HG03432 (cell line): ENCODE results near the gene REG4.

Experiments
- ATAC-seq: cut with Tn5 transposase; IDR thresholded peaks from one replicate; pipeline ENCODE4 v1.9.1; 2021; ENCODE audit warnings: mild to moderate bottlenecking, moderate library complexity; ENCODE audit not compliant: unreplicated experiment

Gene REG4

DNA sequence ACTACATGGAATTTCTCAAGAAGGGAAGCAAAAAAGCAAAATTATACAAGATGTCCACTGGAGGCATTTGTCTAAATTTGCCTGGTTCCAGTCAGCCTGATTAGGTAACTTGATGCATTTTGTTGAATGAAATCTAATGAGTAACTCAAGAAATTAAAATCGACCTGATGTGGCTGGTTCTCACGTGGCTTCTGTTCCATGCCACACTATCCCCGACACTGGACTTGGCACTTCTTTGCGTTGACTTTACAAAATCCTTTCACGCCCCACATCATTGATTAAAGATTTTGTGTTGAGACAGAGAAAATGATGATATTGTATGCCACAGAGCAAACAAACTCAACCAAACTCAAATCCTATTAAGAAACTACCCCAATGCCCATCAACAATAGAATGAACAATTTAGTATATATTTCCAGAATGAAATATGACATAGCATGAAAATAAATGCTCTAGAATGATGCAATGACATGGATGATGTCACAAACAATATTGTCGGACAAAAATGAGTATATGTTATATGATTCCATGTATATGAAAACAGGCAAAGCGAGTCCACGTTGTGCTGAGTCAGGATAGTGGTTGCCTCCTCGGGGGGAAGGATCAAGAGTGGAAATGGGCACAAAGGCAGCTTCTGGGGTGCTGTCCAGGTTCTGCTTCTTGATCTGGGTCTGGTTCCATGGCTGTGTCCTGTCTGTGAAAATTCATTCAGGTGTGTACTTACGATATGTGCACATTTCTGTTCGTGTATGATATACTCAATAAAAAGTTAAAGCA, 29.6 kb downstream of the REG4 start:
- no peak for ATAC-seq

DNA sequence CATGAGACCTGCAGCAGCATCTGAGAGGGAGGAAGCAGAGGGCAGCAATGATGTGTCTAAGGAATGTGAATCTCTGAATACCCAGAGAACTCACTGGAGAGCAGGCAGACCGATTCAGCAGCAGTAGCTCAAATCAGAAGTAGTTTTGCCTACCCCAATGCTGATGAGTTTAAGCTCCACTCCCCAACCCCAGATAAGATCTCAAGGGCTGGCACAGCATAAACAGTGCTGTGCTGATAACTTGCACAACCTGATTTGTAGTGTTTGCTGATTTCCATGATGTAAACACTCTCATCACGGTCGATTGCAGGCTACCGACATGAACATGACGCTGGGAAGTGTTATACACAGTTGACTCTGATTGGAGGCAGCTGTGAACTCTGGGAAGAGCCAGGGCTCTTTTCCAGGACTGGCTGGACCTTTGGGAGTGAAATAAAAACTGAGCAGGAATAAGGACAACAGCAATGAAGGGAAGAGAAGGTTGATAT, 31.3 kb downstream of the REG4 start:
- ATAC-seq: no peak

DNA sequence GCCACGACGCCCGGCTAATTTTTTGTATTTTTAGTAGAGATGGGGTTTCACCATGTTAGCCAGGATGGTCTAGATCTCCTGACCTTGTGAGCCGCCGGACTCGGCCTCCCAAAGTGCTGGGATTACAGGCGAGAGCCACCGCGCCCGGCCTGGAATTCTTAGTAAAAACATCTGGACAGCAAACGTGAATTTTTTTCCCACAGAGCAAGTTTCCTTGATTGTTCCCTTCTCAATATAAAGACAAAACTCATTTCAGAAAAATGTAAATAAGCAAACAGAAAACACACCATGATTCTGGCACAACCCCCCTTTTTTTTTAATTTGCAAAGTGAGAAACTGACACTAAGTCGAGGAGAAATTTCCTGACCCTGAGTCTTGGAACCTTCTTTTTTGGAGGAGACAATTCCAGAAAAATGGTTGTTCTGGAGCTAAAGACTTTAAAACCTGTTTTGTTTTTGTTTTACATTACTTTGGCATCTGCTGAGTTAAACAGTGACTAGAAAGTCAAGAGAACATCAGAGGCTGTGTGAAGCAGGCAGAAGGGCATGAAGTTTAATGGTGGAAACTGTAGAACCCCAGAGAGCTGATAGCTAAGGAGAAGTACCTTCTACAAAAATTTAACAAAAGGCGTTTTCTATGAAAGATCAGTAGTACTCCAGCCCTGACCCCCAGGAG, 32.2 kb downstream of the REG4 start:
- ATAC-seq: no peak

DNA sequence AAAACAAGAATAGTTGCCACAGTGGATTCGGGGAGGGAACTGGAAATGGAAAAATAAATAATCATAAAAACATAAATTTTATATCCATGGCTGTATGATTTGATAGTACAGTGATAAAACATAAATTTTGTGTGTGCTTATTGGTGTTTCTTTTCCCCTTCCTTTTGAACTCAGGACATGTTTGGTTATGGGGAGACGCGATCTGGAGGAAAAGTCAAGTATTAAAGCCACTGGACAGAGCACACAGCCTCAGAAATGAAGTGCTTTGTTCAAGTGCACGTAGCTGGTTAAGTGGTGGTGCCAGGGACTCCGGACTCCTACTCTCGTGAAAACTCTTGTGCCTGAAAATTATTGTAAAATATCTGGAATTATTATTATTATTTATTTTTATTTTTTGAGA, 32.9 kb downstream of the REG4 start:
- ATAC-seq: no peak

DNA sequence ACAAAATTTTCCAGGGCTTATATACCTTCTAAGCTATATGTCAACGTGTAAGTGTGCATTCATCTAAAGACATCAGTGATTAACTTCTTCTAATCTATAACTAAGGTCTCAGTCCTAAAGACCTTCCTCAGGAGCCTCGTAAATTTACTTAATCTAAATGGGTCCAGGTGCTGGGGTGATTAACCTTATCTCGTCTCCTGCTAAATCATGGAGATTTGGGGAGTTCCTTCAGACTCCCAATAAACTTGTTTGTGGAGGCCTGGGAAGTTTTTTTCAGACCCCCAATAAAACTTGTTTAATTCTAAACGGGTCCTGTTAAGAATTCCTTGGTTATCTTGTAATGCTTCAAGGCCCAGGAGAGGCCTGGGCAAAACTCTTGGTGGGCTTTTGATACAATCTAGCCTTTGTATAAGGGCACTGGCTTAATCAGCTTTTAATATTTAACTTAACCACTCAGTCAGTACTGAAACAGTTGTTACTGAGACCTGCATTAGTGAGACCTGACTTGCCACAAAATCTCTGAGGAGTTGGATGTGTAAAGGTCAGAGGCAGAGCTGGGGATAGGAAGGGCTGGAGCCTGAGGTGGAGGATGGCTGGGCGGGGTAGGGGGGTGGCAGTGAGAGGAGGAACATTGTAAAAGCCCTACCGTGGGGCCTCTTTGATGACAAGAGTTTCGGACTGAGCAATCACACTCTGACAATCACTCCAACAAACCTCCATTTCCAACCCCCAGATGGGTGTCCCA, 36.3 kb downstream of the REG4 start:
- ATAC-seq: no peak

DNA sequence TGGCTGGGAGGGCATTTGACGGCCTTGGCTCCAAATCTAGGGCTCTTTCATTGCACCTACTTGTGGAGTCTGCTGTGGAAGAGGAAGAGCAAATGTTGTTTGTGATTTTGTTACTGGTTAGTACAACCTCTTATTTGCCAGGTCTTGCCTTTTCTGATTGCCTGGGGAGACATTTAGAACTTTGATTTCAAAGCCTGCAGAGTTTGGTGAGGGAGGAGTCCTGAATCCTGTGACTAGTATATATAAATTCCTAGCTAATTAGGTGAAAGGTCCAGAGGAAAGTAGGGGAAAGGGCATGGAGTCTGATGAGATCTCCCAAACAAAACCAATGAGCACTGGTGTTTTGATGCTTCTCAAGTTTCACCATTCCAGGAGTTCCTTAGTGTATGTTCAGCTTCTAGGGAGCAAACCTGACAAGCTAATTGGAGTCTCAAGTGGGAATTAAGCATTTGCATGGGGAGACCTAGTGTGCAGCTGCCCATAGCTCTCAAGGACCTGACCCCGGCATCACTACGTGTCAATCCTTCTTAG, 37.5 kb downstream of the REG4 start:
- no peak for ATAC-seq

DNA sequence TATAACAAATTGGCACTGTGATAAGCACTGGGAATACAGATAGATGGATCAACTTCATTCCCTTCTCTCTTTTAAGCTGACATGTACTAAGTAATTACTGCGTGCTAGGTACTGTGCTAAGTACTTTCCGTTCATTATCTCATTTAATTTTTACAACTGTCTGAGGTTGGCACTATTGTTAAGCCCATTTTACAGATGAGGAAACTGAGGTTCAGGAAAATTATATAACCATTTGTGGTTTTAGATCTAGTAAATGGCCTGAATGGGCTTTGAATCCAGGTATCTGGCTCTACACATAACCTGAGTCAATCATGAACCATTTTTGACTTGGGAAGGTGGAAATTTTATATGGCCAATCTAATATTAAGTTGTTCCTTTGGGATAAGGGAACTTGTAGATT, 39.0 kb downstream of the REG4 start:
- no peak for ATAC-seq

DNA sequence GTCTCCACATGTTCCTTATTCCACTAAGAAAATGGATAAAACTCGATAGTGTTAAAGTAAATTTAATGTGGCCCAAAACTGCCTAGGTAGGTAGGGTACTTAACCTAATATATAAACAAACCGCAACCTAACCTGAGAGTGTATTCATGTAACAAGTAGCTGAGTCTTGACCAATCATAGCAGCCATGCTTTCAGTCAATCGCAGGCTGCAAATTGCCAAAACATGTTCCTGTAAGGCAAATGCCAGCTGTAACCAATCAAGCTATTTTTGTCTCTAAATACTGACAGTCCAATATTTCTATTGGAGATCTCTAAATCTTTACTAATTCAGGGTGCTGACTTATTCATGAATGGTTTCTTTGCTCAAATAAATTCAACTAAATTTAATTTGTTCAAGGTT, 39.5 kb downstream of the REG4 start:
- no peak for ATAC-seq

DNA sequence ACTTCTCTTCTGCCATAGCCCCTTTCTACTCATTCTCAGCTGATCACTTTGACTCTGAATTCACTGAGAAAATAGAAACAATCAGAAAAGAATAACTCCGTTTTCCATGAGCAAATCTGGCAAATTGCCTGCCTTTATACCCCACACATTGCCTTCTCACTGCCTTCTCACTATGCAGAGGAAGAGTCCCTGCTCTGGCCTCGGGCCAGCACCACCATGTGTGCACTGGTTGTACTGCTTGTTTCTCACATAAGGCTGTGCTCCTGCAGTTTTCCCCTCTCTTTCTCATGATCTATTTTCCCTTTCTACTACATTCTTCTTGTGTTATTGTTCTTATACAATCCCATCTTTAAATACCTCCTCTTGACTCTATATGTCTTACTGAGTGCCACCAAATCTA, 40.2 kb downstream of the REG4 start:
- ATAC-seq: no peak

DNA sequence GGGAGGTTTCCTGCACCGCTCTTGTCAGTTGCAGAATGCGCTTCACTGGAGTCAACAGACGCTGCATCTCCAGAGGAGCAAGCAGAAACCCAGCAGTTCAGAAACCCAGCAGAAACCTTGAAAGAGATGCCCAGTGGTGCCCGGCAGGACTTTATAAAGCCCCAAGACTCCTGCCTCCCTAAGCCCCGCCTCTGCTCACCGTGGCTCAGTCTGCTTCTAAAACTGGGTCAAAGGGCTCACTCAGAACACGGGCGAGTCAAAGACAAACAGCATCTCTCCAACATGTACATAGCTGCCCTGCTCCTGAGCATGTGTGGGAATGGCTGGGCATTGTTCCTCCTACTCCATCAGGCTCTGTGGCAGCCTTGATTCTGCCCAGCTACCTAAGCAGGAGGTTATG, 42.5 kb downstream of the REG4 start, which contains the start of gene HMGCS2:
Gene HMGCS2, minus strand, starts transcription at position 128 of the 400 bp plus-strand sequence. Its CDS starts 61 bp downstream, at position 67.
- no peak for ATAC-seq

DNA sequence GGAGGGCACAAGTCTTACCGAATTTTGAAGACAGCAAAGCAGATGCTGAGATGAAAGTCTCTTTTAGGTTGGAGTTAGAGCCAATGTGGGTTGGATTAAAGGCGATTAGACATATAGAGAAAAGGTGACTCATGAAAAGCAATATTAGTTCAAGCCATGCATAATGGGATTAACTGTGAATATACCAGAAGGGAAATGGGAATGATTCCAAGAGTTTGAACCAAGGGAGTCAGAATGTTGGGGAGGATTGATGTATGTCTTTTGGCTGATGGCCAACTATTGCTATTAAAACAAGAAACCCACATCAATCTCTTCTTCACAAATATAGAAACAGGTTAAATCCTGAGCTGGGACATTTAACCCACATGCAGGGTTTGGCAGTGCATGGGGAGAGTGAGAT, 43.8 kb downstream of the REG4 start:
- ATAC-seq: no peak

DNA sequence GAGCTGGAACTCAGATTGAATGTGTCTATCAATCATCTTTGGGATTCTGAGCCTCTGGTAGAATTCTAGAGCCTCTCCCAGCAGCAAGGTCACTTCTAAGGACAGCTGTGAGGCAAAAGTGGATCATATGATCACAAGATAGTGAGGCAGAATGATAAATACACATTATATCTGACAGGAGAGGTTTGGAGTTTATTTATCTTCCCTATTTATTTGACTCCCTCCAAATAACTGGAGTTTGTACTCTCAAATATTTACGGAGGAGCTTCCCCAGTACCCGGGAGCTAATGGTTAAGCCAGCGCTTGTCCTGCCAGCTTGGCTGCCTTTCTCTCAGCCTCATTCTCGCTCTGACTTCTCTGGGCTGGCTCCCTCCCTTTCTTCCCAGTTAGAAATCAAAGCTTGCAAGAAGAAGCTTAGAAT, 44.9 kb downstream of the REG4 start:
- no peak for ATAC-seq

DNA sequence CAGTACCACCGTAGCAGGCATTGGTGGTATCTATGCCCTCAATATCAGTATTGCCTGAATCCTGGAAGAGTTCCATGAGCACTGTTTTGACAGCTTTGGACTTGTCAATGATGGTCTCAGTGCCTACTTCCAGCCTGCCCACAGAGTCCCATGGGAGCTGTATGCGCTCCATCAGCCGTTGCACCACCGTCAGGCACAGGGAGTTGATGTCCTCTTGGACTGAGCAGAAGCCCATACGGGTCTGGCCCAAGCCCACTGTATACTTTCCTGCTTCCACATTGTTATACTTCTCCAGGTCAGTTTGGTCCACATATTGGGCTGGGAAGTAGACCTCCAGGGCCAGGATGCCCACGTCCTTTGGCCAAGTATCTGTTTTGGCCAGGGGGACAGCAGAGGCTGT, 47.0 kb downstream of the REG4 start:
- no peak for ATAC-seq

DNA sequence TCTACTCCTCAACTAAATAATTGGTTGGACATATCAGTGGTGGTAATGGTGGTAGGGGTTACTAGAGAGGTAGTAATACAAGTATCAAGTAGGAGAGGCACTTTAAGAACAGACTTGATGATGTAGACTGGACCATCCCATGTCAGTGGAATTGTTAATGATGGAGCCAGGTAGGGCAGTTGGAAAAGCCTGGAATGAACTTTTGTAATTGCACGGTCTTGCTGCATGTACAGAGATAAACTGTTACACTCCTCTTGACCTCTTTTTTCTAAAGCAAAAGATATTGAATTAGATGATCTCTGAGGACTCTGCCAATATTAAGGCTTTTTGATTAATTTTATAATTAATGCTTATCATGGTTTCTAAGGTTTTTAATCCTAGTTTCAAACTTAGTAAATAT, 48.3 kb downstream of the REG4 start:
- no peak for ATAC-seq

DNA sequence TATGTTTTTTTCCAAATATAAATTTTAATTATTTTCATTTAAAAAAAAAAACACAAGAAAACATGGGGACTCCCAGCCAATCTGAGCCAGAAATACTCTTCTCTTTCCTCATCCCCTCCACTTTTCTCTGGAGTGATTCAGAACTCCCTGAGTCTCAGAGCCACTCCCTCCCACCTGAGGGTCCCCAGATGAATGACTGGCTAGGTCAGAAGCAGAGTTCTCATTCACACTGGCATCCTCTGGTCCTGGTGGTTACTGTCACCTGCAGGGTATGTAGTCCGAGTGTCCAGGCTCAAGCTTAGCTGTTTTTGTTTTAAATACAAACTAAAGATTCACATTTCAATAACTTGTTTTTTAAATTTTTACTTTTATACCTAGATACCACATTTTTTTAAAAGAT, 48.9 kb downstream of the REG4 start:
- ATAC-seq: no peak

DNA sequence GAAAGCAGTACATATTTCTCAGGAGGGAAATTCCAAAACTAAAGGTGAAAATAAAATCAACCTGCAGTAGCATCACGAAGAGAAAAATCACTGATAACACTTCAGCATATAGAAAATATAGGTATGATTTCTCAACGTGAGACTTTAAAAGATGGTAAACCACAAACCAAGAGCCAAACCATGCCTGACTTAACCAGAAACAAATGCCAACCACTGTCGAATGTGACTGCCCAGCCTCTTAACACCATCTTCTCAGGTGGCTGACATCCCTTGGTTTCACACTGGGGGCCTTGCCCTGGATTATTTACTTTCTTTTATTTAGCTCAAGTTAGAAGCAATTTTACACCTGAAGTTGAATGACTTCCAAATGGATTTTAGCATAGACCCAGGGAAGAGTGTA, 52.7 kb downstream of the REG4 start:
- no peak for ATAC-seq

DNA sequence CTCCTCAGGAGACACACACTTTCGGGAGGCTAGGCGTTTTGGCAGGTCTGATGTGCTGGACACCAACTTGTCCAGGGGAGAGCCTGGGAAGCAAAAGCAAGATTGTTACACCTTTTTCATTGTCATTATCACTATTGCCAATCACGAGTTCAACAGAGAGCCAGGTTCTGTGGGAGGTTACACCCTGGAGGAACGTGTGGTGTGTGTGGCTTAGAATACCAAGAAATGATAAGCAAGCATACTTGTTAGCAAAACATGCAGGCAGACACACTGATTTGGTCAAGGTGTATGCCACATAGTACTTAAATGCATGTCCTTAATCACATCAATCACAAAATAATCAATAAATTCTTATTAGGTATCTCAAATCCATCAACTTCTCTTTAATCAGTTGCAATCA, 58.7 kb downstream of the REG4 start:
- ATAC-seq: no peak

DNA sequence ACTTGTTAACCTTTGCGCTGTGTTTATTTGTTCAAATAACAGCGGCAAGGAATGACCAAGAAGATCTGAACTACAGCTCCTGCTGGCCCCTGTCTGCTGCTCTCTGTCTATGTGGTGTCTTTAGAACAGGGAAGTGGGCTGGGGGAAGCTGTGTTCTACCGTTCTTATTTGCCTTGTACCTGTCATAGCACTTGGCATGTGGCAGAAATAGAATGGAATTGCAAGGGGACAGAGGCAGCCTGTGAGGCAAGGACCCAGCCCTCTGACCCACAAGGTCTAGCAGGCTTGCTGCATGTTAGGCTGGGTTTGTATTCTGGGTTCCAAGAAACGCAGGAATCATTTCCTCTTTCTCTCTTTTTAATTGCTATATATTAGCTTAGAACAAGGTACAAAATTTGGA, 63.2 kb downstream of the REG4 start:
- no peak for ATAC-seq

DNA sequence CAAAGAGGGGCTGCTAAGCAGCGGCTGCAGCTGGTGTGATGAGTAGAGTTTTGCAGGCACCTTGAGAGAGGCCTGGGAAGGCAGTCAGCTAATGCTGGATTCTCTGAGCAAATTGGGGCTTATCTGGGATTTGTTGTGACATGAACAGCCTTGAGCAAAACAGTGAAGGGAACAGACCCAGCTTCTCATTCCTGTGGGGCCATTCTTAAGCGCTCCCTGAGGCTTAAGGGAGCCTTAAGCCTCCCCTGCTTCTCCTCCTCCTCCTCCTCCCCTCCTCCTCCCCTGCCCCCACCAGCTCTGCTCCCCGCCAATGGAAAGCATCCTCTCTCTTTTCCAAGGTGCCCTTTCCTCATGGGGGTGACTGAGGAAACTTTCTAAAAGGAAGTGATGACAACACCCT, 63.8 kb downstream of the REG4 start:
- ATAC-seq: no peak

DNA sequence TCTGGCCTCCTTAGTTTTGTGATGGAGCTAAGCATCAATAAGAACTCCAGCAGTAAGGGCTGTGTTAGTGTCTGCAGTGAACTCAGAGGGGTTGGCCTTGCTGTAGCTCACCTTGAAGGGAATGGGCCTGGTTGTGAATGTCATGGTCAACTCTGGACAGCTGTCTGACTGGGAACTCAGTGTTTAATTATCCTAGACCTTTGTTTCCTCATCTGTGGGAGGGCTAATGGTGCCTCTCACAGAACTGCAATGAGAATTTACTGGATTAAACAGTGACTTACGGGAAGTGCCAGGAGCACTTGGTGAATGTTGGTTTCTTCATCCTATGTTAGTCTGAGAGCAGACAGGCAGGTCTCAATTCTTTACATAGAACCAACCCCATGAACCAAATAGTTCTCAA, 66.2 kb downstream of the REG4 start:
- ATAC-seq: no peak

DNA sequence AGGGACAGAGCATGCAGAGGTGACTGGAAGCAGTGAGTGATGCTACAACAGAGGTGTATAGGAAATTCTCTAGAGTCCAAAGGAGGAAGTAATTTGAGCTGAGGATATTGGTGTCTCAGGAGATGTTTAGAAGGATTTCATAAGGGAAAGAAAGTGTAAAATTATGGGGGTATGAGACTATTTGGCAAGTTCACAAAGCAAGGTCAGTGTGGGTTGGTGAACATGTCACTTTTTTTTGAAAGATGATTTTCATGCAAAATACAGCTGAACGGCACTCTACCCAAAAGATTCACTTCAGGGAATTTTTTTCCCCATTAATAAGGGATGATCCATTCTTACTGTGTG, 66.7 kb downstream of the REG4 start:
- no peak for ATAC-seq
